Stimulated activated effector memory CD8-positive, alpha-beta T cell treated with anti-CD3 and anti-CD28 coated beads, Interleukin-12 subunit alpha, Interleukin-12 subunit beta, amount 100 ng/mL, for 72 hours (primary cell): Measurements from ENCODE around the gene ADAD2.
"Not testable (repeated sequence)": the region's sequence is repeated elsewhere in the genome, so short reads cannot be mapped to it uniquely, and the experiment has no call there.

Experiments
- ATAC-seq: fragments of 150-1000 bp; cut with Tn5 transposase; 2 replicates; pipeline ENCODE4 v1.10.0; 2021
- DNase-seq, 2 donors: peaks; one replicate each; pipeline ENCODE4 v3.0.0; 2021 to 2022; ENCODE audit warnings: low spot score in 2 of 2
- H3K27ac Mint-ChIP-seq: one replicate; pipeline ENCODE4 v1.8.0; 2022; ENCODE audit warnings: mild to moderate bottlenecking, mixed read lengths
- H3K36me3 Mint-ChIP-seq: one replicate; pipeline ENCODE4 v1.8.0; 2022; ENCODE audit warnings: mild to moderate bottlenecking, mixed read lengths
- H3K4me1 Mint-ChIP-seq: one replicate; pipeline ENCODE4 v1.8.0; 2022; ENCODE audit warnings: mixed read lengths
- H3K4me3 Mint-ChIP-seq: one replicate; pipeline ENCODE4 v1.8.0; 2022; ENCODE audit warnings: mild to moderate bottlenecking, mixed read lengths
- H3K9me3 Mint-ChIP-seq: one replicate; pipeline ENCODE4 v1.8.0; 2022; ENCODE audit warnings: mixed read lengths

Gene ADAD2

DNA sequence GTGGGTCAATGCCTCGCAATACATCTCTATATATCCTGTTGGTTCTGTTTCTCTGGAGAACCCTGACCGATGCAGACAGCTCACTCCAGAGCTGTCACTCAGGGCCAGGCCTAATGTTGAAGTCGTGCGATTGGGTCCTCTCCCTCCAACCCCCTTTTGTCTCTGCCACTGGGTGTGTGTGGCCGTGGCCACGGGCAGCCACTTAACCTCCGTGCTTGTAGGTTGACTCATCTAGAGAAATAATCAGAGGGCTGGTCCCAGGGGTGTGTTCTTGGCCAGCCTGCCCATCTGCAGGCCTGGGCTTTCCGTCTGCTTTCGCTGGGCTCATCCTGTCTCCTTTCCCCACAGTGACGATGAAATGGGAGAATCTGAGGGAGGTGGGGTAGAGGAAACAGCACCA lies 7.4 kb downstream of the ADAD2 start:
- peaks cover 14% of the 10 kb centered on the region for H3K4me1 Mint-ChIP-seq
- DNase-seq = no peak
- no peak overlapping the region for H3K4me3 Mint-ChIP-seq
- H3K36me3 Mint-ChIP-seq = no peaks in the 10 kb centered on the region
- no peak overlapping the region for H3K27ac Mint-ChIP-seq
- H3K9me3 Mint-ChIP-seq = no peaks in the 10 kb centered on the region
- no peak for ATAC-seq

DNA sequence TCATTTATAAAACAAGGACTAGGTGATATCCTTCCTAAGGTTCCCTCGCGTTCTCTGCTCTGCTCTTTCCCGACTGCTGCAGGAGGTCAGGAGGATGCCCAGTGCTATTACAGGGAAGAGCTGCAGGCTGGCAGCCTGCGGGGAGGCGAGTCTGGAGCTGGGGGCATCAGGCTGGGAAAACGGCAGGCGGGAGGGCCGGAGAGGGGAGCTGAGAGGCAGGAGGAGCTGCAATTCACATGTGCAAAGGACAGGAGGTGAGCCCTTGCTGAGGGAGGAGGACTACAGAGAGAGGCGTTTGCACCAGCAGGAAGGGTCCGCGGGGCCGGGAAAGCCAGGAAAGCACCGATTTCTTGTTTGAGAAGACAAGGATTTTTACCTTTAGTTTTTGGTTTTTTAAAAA lies 8.1 kb downstream of the ADAD2 start:
- Mint-ChIP-seq H3K9me3 (no peaks in the 10 kb centered on the region), H3K4me3 (no peak overlapping the region), H3K27ac (no peak overlapping the region), H3K36me3 (no peaks in the 10 kb centered on the region), H3K4me1 (peaks cover 7% of the 10 kb centered on the region)
- ATAC-seq (no peak), DNase-seq (no peak)

DNA sequence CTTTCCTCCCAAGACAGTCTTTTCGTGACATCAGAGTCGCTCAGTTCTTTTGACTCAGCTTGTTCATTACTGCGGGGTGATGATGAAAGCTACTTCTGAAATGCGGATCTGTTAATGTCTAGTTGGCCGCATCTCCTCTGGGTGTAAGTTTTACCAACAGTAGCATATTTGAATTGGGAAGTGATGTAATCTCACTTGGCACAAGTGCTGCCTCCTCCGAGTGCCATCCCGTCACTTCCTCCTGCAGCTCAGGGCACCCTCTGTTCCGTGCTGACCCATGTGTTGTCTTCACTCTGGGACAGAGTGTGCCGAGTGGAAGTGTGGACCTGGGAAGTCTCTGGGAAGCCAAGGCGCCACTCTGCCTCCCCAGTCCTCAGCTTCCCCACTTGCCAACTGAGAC lies 8.9 kb downstream of the ADAD2 start:
- no peak for DNase-seq
- ATAC-seq = no peak
- Mint-ChIP-seq H3K27ac (no peak overlapping the region), H3K4me3 (no peak overlapping the region), H3K4me1 (no peaks in the 10 kb centered on the region), H3K36me3 (no peaks in the 10 kb centered on the region), H3K9me3 (no peaks in the 10 kb centered on the region)

- not testable (repeated sequence) for H3K9me3 Mint-ChIP-seq, H3K4me3 Mint-ChIP-seq, ATAC-seq, H3K4me1 Mint-ChIP-seq, H3K27ac Mint-ChIP-seq, H3K36me3 Mint-ChIP-seq, DNase-seq
Observed at GRCh38 chr16:84204551-84204950, 13.6 kb downstream of the ADAD2 start.

GRCh38 chr16:84205123-84205522 lies 14.2 kb downstream of the ADAD2 start:
- not testable (repeated sequence) for H3K4me1 Mint-ChIP-seq, DNase-seq, H3K4me3 Mint-ChIP-seq, ATAC-seq, H3K36me3 Mint-ChIP-seq, H3K27ac Mint-ChIP-seq, H3K9me3 Mint-ChIP-seq

DNA sequence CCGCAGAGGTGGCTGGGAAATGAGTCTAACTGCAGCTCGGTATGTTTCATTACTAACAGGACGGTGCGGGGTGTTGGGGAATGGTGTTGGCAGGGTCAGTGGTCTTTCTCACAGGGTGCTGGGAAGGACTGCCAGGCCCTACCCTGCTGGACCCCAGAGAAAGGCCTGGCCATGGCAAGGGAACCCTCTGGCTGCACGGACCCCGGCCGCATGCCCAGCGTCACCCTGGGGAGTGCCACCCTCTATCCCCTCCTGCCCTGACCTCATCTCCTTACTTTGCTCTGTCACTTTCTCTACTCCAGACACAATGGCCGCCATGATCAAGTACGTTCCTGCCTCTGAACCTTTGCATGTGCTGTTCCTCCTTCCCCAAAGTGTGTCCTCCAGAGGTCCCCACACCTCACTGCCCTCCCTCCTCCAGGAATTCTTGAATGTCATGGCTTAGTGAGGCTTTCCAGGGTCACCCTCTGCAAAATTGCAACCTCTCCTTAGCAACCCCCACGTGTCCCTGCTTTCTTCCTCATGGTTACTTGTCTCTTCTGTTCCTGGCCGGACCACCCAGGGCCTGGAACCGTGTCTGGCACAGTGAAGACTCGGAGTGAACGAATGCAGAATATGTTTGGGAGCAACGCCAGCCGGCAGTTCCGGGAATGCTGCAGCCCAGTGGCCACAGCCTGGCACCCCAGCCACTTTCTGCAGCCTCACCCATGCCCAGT lies 15.2 kb downstream of the ADAD2 start:
- DNase-seq (no peak), ATAC-seq (peak; percentile 28)
- H3K4me1 Mint-ChIP-seq = no peaks in the 10 kb centered on the region
- no peaks in the 10 kb centered on the region for H3K9me3 Mint-ChIP-seq
- H3K4me3 Mint-ChIP-seq = no peak overlapping the region
- H3K27ac Mint-ChIP-seq = no peak overlapping the region
- no peaks in the 10 kb centered on the region for H3K36me3 Mint-ChIP-seq

DNA sequence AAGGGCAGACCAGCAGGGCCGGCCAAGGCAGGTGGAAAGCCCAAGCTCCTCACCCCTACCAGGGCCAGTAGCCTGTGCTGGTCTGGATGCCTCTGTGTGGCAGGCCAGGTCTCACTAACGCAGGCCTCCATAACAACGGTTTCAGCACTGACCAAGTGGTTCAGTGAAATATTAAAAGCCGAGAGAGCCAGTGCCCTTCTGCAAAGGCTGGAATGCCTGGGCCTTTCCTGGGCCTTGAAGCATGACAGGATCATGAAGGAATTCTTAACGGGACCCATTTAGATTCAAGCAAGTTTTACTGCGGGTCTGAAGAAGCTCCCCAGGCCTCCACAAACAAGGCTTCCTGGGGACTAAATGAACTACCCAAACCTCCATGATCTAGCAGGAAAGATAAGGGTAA lies 16.3 kb downstream of the ADAD2 start:
- Mint-ChIP-seq H3K9me3 (no peaks in the 10 kb centered on the region), H3K4me3 (no peak overlapping the region)
- no peak for DNase-seq

DNA sequence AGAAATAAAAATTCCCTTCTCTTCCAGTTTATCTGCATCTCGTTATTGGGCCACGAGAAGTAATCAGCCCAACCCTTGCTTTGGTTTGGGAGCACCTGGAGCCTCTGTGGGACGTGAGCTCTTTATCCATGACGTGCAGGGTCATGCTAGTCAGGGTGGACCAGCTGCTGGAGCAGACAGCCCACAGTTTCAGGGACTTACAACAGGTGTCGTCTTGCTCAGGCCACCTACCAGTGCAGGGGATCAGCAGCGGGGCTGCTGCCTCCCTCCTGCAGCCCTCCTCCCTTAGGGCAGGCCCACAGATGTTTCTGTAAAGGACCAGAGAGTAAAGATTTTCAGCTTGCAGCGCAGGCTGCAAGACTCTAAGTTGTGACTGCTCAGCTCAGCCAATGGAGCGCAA lies 16.9 kb downstream of the ADAD2 start:
- DNase-seq (no peak), ATAC-seq (no peak)
- H3K4me3 Mint-ChIP-seq = no peak overlapping the region
- no peak overlapping the region for H3K27ac Mint-ChIP-seq
- no peaks in the 10 kb centered on the region for H3K36me3 Mint-ChIP-seq
- no peaks in the 10 kb centered on the region for H3K9me3 Mint-ChIP-seq
- H3K4me1 Mint-ChIP-seq = no peaks in the 10 kb centered on the region

More for the DNA sequence above, 16.3 kb downstream of the ADAD2 start:
- no peaks in the 10 kb centered on the region for H3K4me1 Mint-ChIP-seq
- no peak overlapping the region for H3K27ac Mint-ChIP-seq
- ATAC-seq = no peak
- no peaks in the 10 kb centered on the region for H3K36me3 Mint-ChIP-seq

DNA sequence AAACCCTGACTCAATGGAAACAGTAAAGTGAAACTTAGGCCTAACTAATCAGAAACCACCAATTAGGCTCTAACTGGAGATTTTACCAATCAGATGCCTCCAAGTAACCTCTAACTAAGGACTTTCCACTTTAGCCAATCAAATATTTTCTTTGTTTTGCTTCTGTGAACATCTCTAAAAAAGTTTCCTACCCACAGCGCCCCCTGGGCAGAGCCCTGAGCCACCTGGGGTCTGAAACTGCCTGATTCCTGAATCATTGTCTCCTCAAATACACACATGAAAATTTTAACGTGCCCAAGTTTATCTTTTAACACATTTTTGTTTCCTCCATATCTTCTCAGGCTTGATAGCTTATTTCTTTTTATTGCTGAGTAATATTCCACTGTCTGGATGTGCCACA lies 19.0 kb downstream of the ADAD2 start:
- no peaks in the 10 kb centered on the region for H3K4me1 Mint-ChIP-seq
- H3K36me3 Mint-ChIP-seq = no peaks in the 10 kb centered on the region
- H3K27ac Mint-ChIP-seq = no peak overlapping the region
- ATAC-seq = no peak
- H3K9me3 Mint-ChIP-seq = no peaks in the 10 kb centered on the region
- no peak overlapping the region for H3K4me3 Mint-ChIP-seq
- DNase-seq = no peak

GRCh38 chr16:84212154-84212553 lies 21.2 kb downstream of the ADAD2 start:
- H3K9me3 Mint-ChIP-seq = no peaks in the 10 kb centered on the region
- no peaks in the 10 kb centered on the region for H3K36me3 Mint-ChIP-seq
- no peaks in the 10 kb centered on the region for H3K4me1 Mint-ChIP-seq
- H3K27ac Mint-ChIP-seq = no peak overlapping the region
- DNase-seq = no peak
- H3K4me3 Mint-ChIP-seq = no peak overlapping the region
- ATAC-seq = no peak

DNA sequence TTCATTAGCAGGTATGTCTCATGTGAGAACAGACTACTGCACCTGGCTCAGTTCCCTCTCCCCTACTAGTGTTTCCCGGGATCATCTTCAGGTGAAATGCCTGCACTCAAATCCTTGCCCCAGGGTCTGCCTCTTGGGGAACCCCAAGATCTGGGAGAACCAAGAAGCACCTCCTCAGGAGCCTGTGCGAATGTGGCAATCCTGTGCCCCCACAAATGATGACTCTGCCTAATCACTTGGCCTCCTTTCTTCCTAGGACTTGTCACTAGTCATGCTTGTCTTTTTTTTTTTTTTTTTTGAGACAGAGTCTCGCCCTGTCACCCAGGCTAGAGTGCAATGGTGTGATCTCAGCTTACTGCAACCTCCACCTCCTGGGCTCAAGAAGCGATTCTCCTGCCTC lies 21.7 kb downstream of the ADAD2 start:
- H3K4me3 Mint-ChIP-seq = no peak overlapping the region
- ATAC-seq (no peak), DNase-seq (no peak)
- no peaks in the 10 kb centered on the region for H3K36me3 Mint-ChIP-seq
- no peak overlapping the region for H3K27ac Mint-ChIP-seq
- H3K4me1 Mint-ChIP-seq = no peaks in the 10 kb centered on the region
- no peaks in the 10 kb centered on the region for H3K9me3 Mint-ChIP-seq

DNA sequence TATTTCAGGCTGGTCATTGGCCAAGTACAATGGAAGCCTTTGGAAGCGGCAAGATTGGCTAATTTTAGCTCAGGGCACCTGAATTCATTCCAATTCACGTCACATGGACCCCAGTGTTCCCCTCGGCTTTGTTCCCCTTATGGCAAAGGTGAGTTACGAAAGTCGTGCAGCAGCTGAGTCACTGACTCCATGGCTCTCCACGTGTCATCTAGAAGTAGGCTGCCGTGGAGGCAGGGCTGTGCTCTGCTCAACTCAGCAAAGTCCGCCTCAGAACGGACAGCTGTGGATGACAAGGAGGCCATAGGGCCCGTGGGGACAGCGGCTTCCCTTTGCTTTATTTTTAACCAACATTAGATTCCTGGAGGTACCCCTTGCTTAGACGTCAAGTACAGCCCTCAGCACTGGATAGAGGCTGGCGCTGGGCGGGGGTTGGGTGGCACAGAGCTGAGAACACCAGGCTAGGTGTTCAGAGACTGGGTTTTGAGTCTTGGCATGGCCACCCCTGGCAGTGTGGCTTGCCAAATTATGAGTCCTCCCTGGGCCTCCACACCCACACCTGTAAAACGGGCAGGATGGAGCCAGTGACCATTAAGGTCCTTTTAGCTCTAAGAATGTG lies 23.6 kb downstream of the ADAD2 start:
- ATAC-seq (no peak), DNase-seq (no peak)
- Mint-ChIP-seq H3K4me1 (no peaks in the 10 kb centered on the region), H3K4me3 (no peak overlapping the region), H3K9me3 (no peaks in the 10 kb centered on the region), H3K36me3 (no peaks in the 10 kb centered on the region), H3K27ac (no peak overlapping the region)

DNA sequence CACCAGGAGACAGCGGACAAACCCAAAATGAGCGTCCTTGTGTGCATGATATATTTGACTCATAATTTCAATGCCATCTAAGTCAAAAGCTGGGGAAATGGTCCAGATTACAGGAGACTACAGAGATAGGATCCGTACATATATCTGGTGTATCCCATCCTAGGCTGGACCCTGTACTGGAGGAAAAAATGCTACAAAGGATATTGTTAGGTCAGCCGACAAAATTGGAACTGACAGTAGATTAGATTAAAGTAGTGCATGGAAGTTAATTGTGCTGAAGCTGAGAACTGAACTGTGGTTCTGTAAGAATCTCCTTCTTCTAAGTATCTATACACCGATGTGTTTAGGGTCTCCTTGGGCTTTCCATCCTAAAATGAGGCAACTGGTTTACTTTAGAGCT lies 24.6 kb downstream of the ADAD2 start:
- H3K27ac Mint-ChIP-seq = no peak overlapping the region
- no peak for ATAC-seq
- H3K36me3 Mint-ChIP-seq = no peaks in the 10 kb centered on the region
- H3K4me3 Mint-ChIP-seq = no peak overlapping the region
- no peak for DNase-seq
- H3K9me3 Mint-ChIP-seq = no peaks in the 10 kb centered on the region
- H3K4me1 Mint-ChIP-seq = no peaks in the 10 kb centered on the region

- not testable (repeated sequence) for H3K4me1 Mint-ChIP-seq, H3K9me3 Mint-ChIP-seq, H3K4me3 Mint-ChIP-seq, DNase-seq, H3K27ac Mint-ChIP-seq, H3K36me3 Mint-ChIP-seq, ATAC-seq
Observed at GRCh38 chr16:84216144-84216543, 25.2 kb downstream of the ADAD2 start.

GRCh38 chr16:84218176-84218823 lies 27.3 kb downstream of the ADAD2 start:
- Mint-ChIP-seq H3K27ac (no peak overlapping the region), H3K4me1 (no peaks in the 10 kb centered on the region), H3K4me3 (no peak overlapping the region), H3K36me3 (no peaks in the 10 kb centered on the region), H3K9me3 (no peaks in the 10 kb centered on the region)
- no peak for DNase-seq
- no peak for ATAC-seq

GRCh38 chr16:84218956-84219355 lies 28.0 kb downstream of the ADAD2 start:
- Mint-ChIP-seq H3K27ac (no peak overlapping the region), H3K36me3 (no peaks in the 10 kb centered on the region), H3K4me1 (no peaks in the 10 kb centered on the region), H3K9me3 (no peaks in the 10 kb centered on the region), H3K4me3 (no peak overlapping the region)
- DNase-seq = no peak
- no peak for ATAC-seq
